H9 (cell line): ENCODE measurements around the gene HPS3. TPM values are rescaled to one million over a fixed set of nuclear protein-coding genes. Genes with fewer than 3 reads are reported as not detected.

ENCODE experiments used
- DNase-seq: peaks from one replicate; pipeline ENCODE4 v3.0.0-alpha.2; 2017
- H2AFZ ChIP-seq: one replicate; pipeline ENCODE4 v1.6.1; 2013; ENCODE audit warnings: mild to moderate bottlenecking, low read length, control low read depth, moderate library complexity
- H2AK5ac ChIP-seq: 2 replicates; pipeline ENCODE4 v1.6.1; 2013; ENCODE audit warnings: low read length, control low read depth, mixed read lengths; ENCODE audit not compliant: insufficient read length
- H2BK120ac ChIP-seq: one replicate; pipeline ENCODE4 v1.6.1; 2013; ENCODE audit warnings: low read depth, mild to moderate bottlenecking, low read length, control low read depth, inconsistent platforms; ENCODE audit not compliant: poor library complexity, severe bottlenecking
- H2BK12ac ChIP-seq: 2 replicates; pipeline ENCODE4 v1.6.1; 2013; ENCODE audit warnings: low read length, control low read depth, mixed read lengths, low read depth; ENCODE audit not compliant: insufficient read length
- H2BK15ac ChIP-seq: 2 replicates; pipeline ENCODE4 v1.6.1; 2013; ENCODE audit warnings: low read depth, low read length, control low read depth
- H2BK20ac ChIP-seq: one replicate; pipeline ENCODE4 v1.6.1; 2013; ENCODE audit warnings: low read depth, mild to moderate bottlenecking, low read length, control low read depth, inconsistent platforms; ENCODE audit not compliant: poor library complexity, severe bottlenecking
- H2BK5ac ChIP-seq: 2 replicates; pipeline ENCODE4 v1.6.1; 2013; ENCODE audit warnings: low read length, control low read depth, mixed read lengths; ENCODE audit not compliant: insufficient read length
- H3K14ac ChIP-seq: 2 replicates; pipeline ENCODE4 v1.6.1; 2013; ENCODE audit warnings: low read length, control low read depth; ENCODE audit not compliant: insufficient read depth
- H3K18ac ChIP-seq: 2 replicates; pipeline ENCODE4 v1.6.1; 2013; ENCODE audit warnings: low read depth, mild to moderate bottlenecking, mixed read lengths, low read length, control low read depth; ENCODE audit not compliant: insufficient read length
- H3K23ac ChIP-seq: 2 replicates; pipeline ENCODE4 v1.6.1; 2013; ENCODE audit warnings: low read length, control low read depth, mixed read lengths, low read depth; ENCODE audit not compliant: insufficient read length
- H3K23me2 ChIP-seq: 2 replicates; pipeline ENCODE4 v1.6.1; 2013; ENCODE audit warnings: low read depth, mild to moderate bottlenecking, mixed read lengths, low read length, control low read depth; ENCODE audit not compliant: insufficient read length, poor library complexity, severe bottlenecking
- H3K27ac ChIP-seq: 2 replicates; pipeline ENCODE4 v1.5.1; 2013; ENCODE audit warnings: low read length, control low read depth, mixed read lengths, low read depth; ENCODE audit not compliant: insufficient read length
- H3K27me3 ChIP-seq: 2 replicates; pipeline ENCODE4 v1.6.1; 2013; ENCODE audit warnings: low read length, control low read depth, inconsistent platforms; ENCODE audit not compliant: insufficient read depth
- H3K4ac ChIP-seq: 2 replicates; pipeline ENCODE4 v1.6.1; 2013; ENCODE audit warnings: low read depth, mild to moderate bottlenecking, control low read depth, inconsistent platforms, low read length, moderate library complexity
- H3K4me1 ChIP-seq: 2 replicates; pipeline ENCODE4 v1.6.1; 2013; ENCODE audit warnings: low read length, control low read depth, inconsistent platforms; ENCODE audit not compliant: insufficient read depth
- H3K4me2 ChIP-seq: 2 replicates; pipeline ENCODE4 v1.6.1; 2013; ENCODE audit warnings: low read length, control low read depth, mixed read lengths; ENCODE audit not compliant: insufficient read length, insufficient read depth
- H3K56ac ChIP-seq: 2 replicates; pipeline ENCODE4 v1.6.1; 2013; ENCODE audit warnings: low read depth, mild to moderate bottlenecking, mixed read lengths, low read length, control low read depth; ENCODE audit not compliant: insufficient read length
- H3K79me1 ChIP-seq: 2 replicates; pipeline ENCODE4 v1.6.1; 2013; ENCODE audit warnings: low read depth, mild to moderate bottlenecking, moderate library complexity, low read length, control low read depth, inconsistent platforms; ENCODE audit not compliant: insufficient read depth, poor library complexity, severe bottlenecking
- H3K79me2 ChIP-seq: 2 replicates; pipeline ENCODE4 v1.6.1; 2013; ENCODE audit warnings: low read length, control low read depth, inconsistent platforms; ENCODE audit not compliant: insufficient read depth
- H3K9ac ChIP-seq: 2 replicates; pipeline ENCODE4 v1.6.1; 2013; ENCODE audit warnings: low read length, control low read depth, mixed read lengths; ENCODE audit not compliant: insufficient read length; ENCODE audit errors: extremely low read depth
- H3K9me3 ChIP-seq: one replicate; pipeline ENCODE4 v1.6.1; 2013; ENCODE audit warnings: low read depth, low read length, inconsistent platforms; ENCODE audit not compliant: control insufficient read depth
- H3T11ph ChIP-seq: one replicate; pipeline ENCODE4 v1.6.1; 2013; ENCODE audit warnings: mild to moderate bottlenecking, low read length, control low read depth, inconsistent platforms
- H4K20me1 ChIP-seq: one replicate; pipeline ENCODE4 v1.6.1; 2013; ENCODE audit not compliant: control insufficient read depth, insufficient read length, insufficient read depth
- H4K5ac ChIP-seq: 2 replicates; pipeline ENCODE4 v1.6.1; 2013; ENCODE audit warnings: low read depth, mild to moderate bottlenecking, mixed read lengths, low read length, control low read depth; ENCODE audit not compliant: insufficient read length
- H4K8ac ChIP-seq: replicated peaks from 2 replicates; pipeline ENCODE4 v1.6.1; 2013; ENCODE audit warnings: low read length, control low read depth, mixed read lengths, low read depth; ENCODE audit not compliant: insufficient read length
- H4K91ac ChIP-seq: 2 replicates; pipeline ENCODE4 v1.6.1; 2013; ENCODE audit warnings: low read depth, mild to moderate bottlenecking, moderate library complexity, mixed read lengths, low read length, control low read depth; ENCODE audit not compliant: insufficient read length
- H3K27ac Mint-ChIP-seq, 3 experiments: 2 replicates in 2 of 3; 3 replicates in 1 of 3; pipeline ENCODE4 v1.8.0; 2020 to 2021; ENCODE audit warnings: mixed read lengths in 3 of 3, mild to moderate bottlenecking in 1 of 3, moderate library complexity in 1 of 3
- H3K27me3 Mint-ChIP-seq: 2 replicates; pipeline ENCODE4 v1.8.0; 2021; ENCODE audit warnings: low read depth, mild to moderate bottlenecking, moderate library complexity, mixed read lengths
- H3K36me3 Mint-ChIP-seq, 3 experiments: 2 replicates in 2 of 3; 3 replicates in 1 of 3; pipeline ENCODE4 v1.8.0; 2020 to 2021; ENCODE audit warnings: low read depth in 3 of 3, mixed read lengths in 3 of 3; ENCODE audit not compliant: insufficient read depth in 1 of 3
- H3K4me1 Mint-ChIP-seq, 2 experiments: 2 replicates each; pipeline ENCODE4 v1.8.0; 2020; ENCODE audit warnings: mixed read lengths in 2 of 2
- H3K4me3 Mint-ChIP-seq, 2 experiments: 2 replicates in 1 of 2; 3 replicates in 1 of 2; pipeline ENCODE4 v1.8.0; 2020 to 2021; ENCODE audit warnings: mild to moderate bottlenecking in 2 of 2, mixed read lengths in 2 of 2, moderate library complexity in 1 of 2
- H3K9me3 Mint-ChIP-seq, 2 experiments: 2 replicates in 1 of 2; 3 replicates in 1 of 2; pipeline ENCODE4 v1.8.0; 2020; ENCODE audit warnings: mild to moderate bottlenecking in 2 of 2, mixed read lengths in 2 of 2, moderate library complexity in 1 of 2
- CTCF ChIP-seq: fragments of 200-600 bp; sonication (generic); conservative IDR thresholded peaks from 3 replicates; pipeline ENCODE4 v1.8.0; 2021; ENCODE audit warnings: antibody characterized with exemption, mild to moderate bottlenecking
- WGBS: extraction: QIAGEN DNeasy Blood & Tissue Kit; methylation state at CpG from one replicate; pipeline ENCODE4 v1.1.7; 2013; ENCODE audit warnings: missing lambda C conversion rate, low lambda C conversion rate, mixed read lengths; ENCODE audit not compliant: insufficient read length; ENCODE audit errors: extremely low coverage; 5-methylcytosine and 5-hydroxymethylcytosine counted together
- total RNA-seq: library from RNA; stranded (reverse); gene quantifications from 2 replicates; pipeline ENCODE4 v1.2.1, GENCODE V29; 2021

The HPS3 gene
- total RNA-seq, 1 experiment from 2014 or later = 46.5 TPM

- Histone ChIP-seq H3K23ac (no peak overlapping the region), H2BK15ac (no peak overlapping the region), H2BK20ac (no peak overlapping the region), H3K9ac (no peak overlapping the region), H3K4me1 (no peaks in the 10 kb centered on the region), H2BK120ac (no peak overlapping the region), H3K27ac (no peak overlapping the region), H3K23me2 (no peaks in the 10 kb centered on the region), H2AK5ac (no peak overlapping the region), H3K9me3 (no peaks in the 10 kb centered on the region), H3T11ph (no peak overlapping the region), H3K4ac (no peak overlapping the region), H2BK5ac (no peak overlapping the region), H4K20me1 (no peaks in the 10 kb centered on the region), H3K27me3 (no peaks in the 10 kb centered on the region), H4K5ac (no peak overlapping the region), H3K79me2 (no peaks in the 10 kb centered on the region), H2BK12ac (no peak overlapping the region), H4K8ac (no peak overlapping the region), H3K18ac (no peak overlapping the region), H2AFZ (no peak overlapping the region), H3K14ac (no peak overlapping the region), H3K79me1 (no peaks in the 10 kb centered on the region), H3K4me2 (no peak overlapping the region), H3K56ac (no peak overlapping the region), H4K91ac (no peak overlapping the region)
- WGBS = no CpG with 5 or more reads among the region's 7 CpGs
- Mint-ChIP-seq H3K9me3 (no peaks in the 10 kb centered on the region), H3K36me3 (peaks cover 58 to 90% (median 70%) of the 10 kb centered on the region in 3 experiments), H3K4me3 (no peak overlapping the region), H3K27me3 (no peaks in the 10 kb centered on the region), H3K4me1 (no peaks in the 10 kb centered on the region; a peak in 1 of 4 replicates), H3K27ac (no peak overlapping the region)
- no peak for DNase-seq
- TF ChIP-seq CTCF = no peak
Observed at GRCh38 chr3:149170672-149171071, 41.2 kb downstream of the HPS3 start.
